IMR-90 (cell line): ENCODE results near the gene YBX1. TPM values are rescaled to one million over a fixed set of nuclear protein-coding genes. Genes with fewer than 3 reads are reported as not detected.

Experiments used
- ATAC-seq: fragments of 200-7000 bp; cut with Tn5 transposase; 2 replicates; pipeline ENCODE4 v1.9.1; 2020; ENCODE audit warnings: low read depth, mild to moderate bottlenecking, moderate library complexity
- BruUV-seq: library from RNA; stranded (reverse); fragments of 400-500 nt; replicated peaks from 2 replicates; lab custom pipeline; 2021; lab: Mats Ljungman, UMichigan
- CTCF ChIA-PET: fragments of 300-600 bp; formaldehyde crosslinking; extraction: SDS; loops from one replicate; lab custom pipeline; 2021; ENCODE audit warnings: antibody characterized with exemption; lab: Yijun Ruan, JAX
- POLR2A ChIA-PET: fragments of 300-600 bp; sonication (Branson Sonifier 250); formaldehyde crosslinking; loops from one replicate; lab custom pipeline; 2022; ENCODE audit warnings: antibody characterized with exemption; ENCODE audit not compliant: unreplicated experiment; lab: Charles Lee
- DNase-seq: peaks from one replicate; pipeline ENCODE4 v3.0.0; 2013
- H2AFZ ChIP-seq: replicated peaks from 2 replicates; pipeline ENCODE3; 2013; ENCODE audit warnings: low read length, mild to moderate bottlenecking; ENCODE audit not compliant: poor library complexity
- H2AK5ac ChIP-seq: 2 replicates; pipeline ENCODE4 v1.6.1; 2013; ENCODE audit warnings: low read depth, low read length, inconsistent platforms
- H2AK9ac ChIP-seq: replicated peaks from 2 replicates; pipeline ENCODE3; 2013; ENCODE audit warnings: mild to moderate bottlenecking, low read depth, low read length, moderate library complexity; ENCODE audit not compliant: poor library complexity
- H2BK120ac ChIP-seq: 2 replicates; pipeline ENCODE4 v1.6.1; 2013; ENCODE audit warnings: low read depth, low read length, inconsistent platforms
- H2BK15ac ChIP-seq: 3 replicates; pipeline ENCODE4 v1.6.1; 2013; ENCODE audit warnings: low read depth, low read length, inconsistent platforms
- H2BK20ac ChIP-seq: 2 replicates; pipeline ENCODE4 v1.6.1; 2013; ENCODE audit warnings: low read depth, mild to moderate bottlenecking, inconsistent platforms, low read length, moderate library complexity
- H2BK5ac ChIP-seq: 2 replicates; pipeline ENCODE4 v1.6.1; 2013; ENCODE audit warnings: mild to moderate bottlenecking, low read depth, low read length, inconsistent platforms; ENCODE audit not compliant: poor library complexity, severe bottlenecking
- H3K14ac ChIP-seq: replicated peaks from 2 replicates; pipeline ENCODE4 v1.6.1; 2013; ENCODE audit warnings: low read depth, low read length, inconsistent platforms
- H3K18ac ChIP-seq: 2 replicates; pipeline ENCODE4 v1.6.1; 2013; ENCODE audit warnings: low read depth, low read length, control low read depth
- H3K23ac ChIP-seq: 2 replicates; pipeline ENCODE4 v1.6.1; 2013; ENCODE audit warnings: low read depth, low read length, inconsistent platforms
- H3K27ac ChIP-seq: 2 replicates; pipeline ENCODE4 v1.5.1; 2013; ENCODE audit warnings: mild to moderate bottlenecking, control low read depth, low read length; ENCODE audit not compliant: insufficient read depth
- H3K27me3 ChIP-seq: 2 replicates; pipeline ENCODE4 v1.6.1; 2013; ENCODE audit warnings: low read length; ENCODE audit not compliant: control insufficient read depth, insufficient read depth
- H3K36me3 ChIP-seq: 2 replicates; pipeline ENCODE4 v1.6.1; 2013; ENCODE audit warnings: low read length, mixed read lengths; ENCODE audit not compliant: control insufficient read depth, insufficient read depth
- H3K4ac ChIP-seq: 2 replicates; pipeline ENCODE4 v1.6.1; 2013; ENCODE audit warnings: low read depth, low read length, inconsistent platforms
- H3K4me1 ChIP-seq: 2 replicates; pipeline ENCODE4 v1.6.1; 2013; ENCODE audit warnings: low read length, mixed read lengths; ENCODE audit not compliant: control insufficient read depth, insufficient read depth
- H3K4me2 ChIP-seq: 2 replicates; pipeline ENCODE4 v1.6.1; 2013; ENCODE audit warnings: low read depth, mild to moderate bottlenecking, control low read depth, low read length, moderate library complexity
- H3K4me3 ChIP-seq: 2 replicates; pipeline ENCODE4 v1.5.1; 2013; ENCODE audit warnings: low read depth, mild to moderate bottlenecking, control low read depth, low read length, moderate library complexity; ENCODE audit not compliant: insufficient read depth
- H3K56ac ChIP-seq: 2 replicates; pipeline ENCODE4 v1.6.1; 2013; ENCODE audit warnings: low read length, inconsistent platforms; ENCODE audit not compliant: insufficient read depth; ENCODE audit errors: extremely low read depth
- H3K79me1 ChIP-seq, 2 experiments: 2 replicates each; pipeline ENCODE4 v1.6.1; 2013; ENCODE audit warnings: low read length in 2 of 2, inconsistent platforms in 1 of 2, low read depth in 1 of 2
- H3K9ac ChIP-seq: 2 replicates; pipeline ENCODE4 v1.6.1; 2013; ENCODE audit warnings: low read depth, low read length, control low read depth
- H3K9me1 ChIP-seq: 2 replicates; pipeline ENCODE4 v1.6.1; 2013; ENCODE audit warnings: low read length, inconsistent platforms; ENCODE audit not compliant: insufficient read depth
- H3K9me3 ChIP-seq: 2 replicates; pipeline ENCODE4 v1.6.1; 2013; ENCODE audit warnings: low read length; ENCODE audit not compliant: control insufficient read depth, insufficient read depth
- H4K20me1 ChIP-seq: 2 replicates; pipeline ENCODE4 v1.6.1; 2013; ENCODE audit warnings: low read length, inconsistent platforms; ENCODE audit not compliant: insufficient read depth
- H4K5ac ChIP-seq: 2 replicates; pipeline ENCODE4 v1.6.1; 2013; ENCODE audit warnings: mild to moderate bottlenecking, low read depth, low read length, control low read depth
- H4K8ac ChIP-seq, 2 experiments: 2 replicates each; pipeline ENCODE4 v1.6.1; 2013; ENCODE audit warnings: low read depth in 2 of 2, low read length in 2 of 2, control low read depth in 1 of 2, inconsistent platforms in 1 of 2
- H4K91ac ChIP-seq: 2 replicates; pipeline ENCODE4 v1.6.1; 2013; ENCODE audit warnings: low read depth, low read length, inconsistent platforms; ENCODE audit not compliant: insufficient read depth
- SMC3 ChIP-seq: fragments of 150-350 bp; IDR thresholded peaks from 2 replicates; pipeline ENCODE4 v1.6.1; 2016; ENCODE audit warnings: low read depth, mild to moderate bottlenecking, antibody characterized with exemption, low read length, moderate library complexity
- WGBS, 2 experiments: methylation state at CpG; one replicate each; pipeline versions ENCODE4 v1.1.5 to v1.1.7; 2013; ENCODE audit warnings: missing lambda C conversion rate in 2 of 2; ENCODE audit not compliant: insufficient read length in 1 of 2; ENCODE audit errors: extremely low coverage in 2 of 2; 5-methylcytosine and 5-hydroxymethylcytosine counted together
- dilution Hi-C: fragments of 300-500 bp; cut with HindIII; formaldehyde crosslinking; loops from one replicate; pipeline ENCODE4 v1.14.3; 2018; ENCODE audit warnings: low sequenced_read_pairs; ENCODE audit not compliant: unreplicated experiment
- in situ Hi-C: fragments of 300-500 bp; cut with MboI; formaldehyde crosslinking; loops from 3 replicates; pipeline ENCODE4 v1.14.3; 2019; ENCODE audit warnings: low sequenced_read_pairs, inconsistent platforms, mixed read lengths
- intact Hi-C: fragments of 100-400 bp; cut with micrococcal nuclease; formaldehyde crosslinking; loops from 2 replicates; pipeline ENCODE4 v1.10.0; 2022
- polyA plus RNA-seq, 3 experiments: library from polyadenylated mRNA; depleted of rRNA; stranded (reverse); fragments of >200 nt; gene quantifications; 2 replicates each; pipeline ENCODE4 v1.2.3, GENCODE V29; 2012; ENCODE audit warnings: low replicate concordance in 1 of 3
- total RNA-seq: library from RNA; depleted of rRNA; stranded (reverse); fragments of >200 nt; gene quantifications from 2 replicates; pipeline ENCODE4 v1.2.3, GENCODE V29; 2012
- TF ChIP-seq, protein P1 (sequence below): fragments of 150-350 bp; IDR thresholded peaks from 2 replicates; pipeline ENCODE4 v1.6.1; 2017; ENCODE audit warnings: mild to moderate bottlenecking, antibody characterized with exemption, low read length, low read depth

The YBX1 gene
- total and polyA plus RNA-seq, 2 of the 4 experiments (the other 2 are of a cell fraction) = 605 to 843 TPM

GRCh38 chr1:42669936-42670335 lies 12.3 kb upstream of the YBX1 start:
- dilution Hi-C loops (no loop called here), intact Hi-C loops (no loop called here), in situ Hi-C loops (no loop called here)
- Histone ChIP-seq H2BK20ac (no peak overlapping the region), H3K4me2 (no peak overlapping the region), H2BK15ac (no peak overlapping the region), H3K79me1 (no peaks in the 10 kb centered on the region), H4K20me1 (no peaks in the 10 kb centered on the region), H3K9me1 (no peaks in the 10 kb centered on the region), H3K27me3 (no peaks in the 10 kb centered on the region), H4K5ac (no peak overlapping the region), H2AK9ac (no peak overlapping the region), H2BK5ac (no peak overlapping the region), H3K23ac (no peak overlapping the region), H4K8ac (no peak overlapping the region), H3K9ac (no peak overlapping the region), H3K4me3 (no peak overlapping the region), H2AK5ac (no peak overlapping the region), H3K9me3 (no peaks in the 10 kb centered on the region), H3K14ac (no peak overlapping the region), H2AFZ (no peak overlapping the region), H3K56ac (no peak overlapping the region), H4K91ac (no peak overlapping the region), H3K27ac (no peak overlapping the region), H3K36me3 (peaks cover 20% of the 10 kb centered on the region), H3K4ac (no peak overlapping the region), H3K18ac (no peak overlapping the region), H3K4me1 (no peaks in the 10 kb centered on the region), H2BK120ac (no peak overlapping the region)
- WGBS, 2 experiments = 100% methylated on average over 1 of the region's 3 CpGs; no CpG with 5 or more reads in 1 of the 2 experiments
- BruUV-seq = no TSS peak
- POLR2A ChIA-PET = interaction anchor here (0.7 to 1.2 kb wide), 2 partner anchors 12 to 516 kb away, joined by 4 to 13 read pairs; partner anchors contain the start of gene YBX1
- no peak for ATAC-seq
- DNase-seq = no peak
- TF ChIP-seq, protein P1, sequence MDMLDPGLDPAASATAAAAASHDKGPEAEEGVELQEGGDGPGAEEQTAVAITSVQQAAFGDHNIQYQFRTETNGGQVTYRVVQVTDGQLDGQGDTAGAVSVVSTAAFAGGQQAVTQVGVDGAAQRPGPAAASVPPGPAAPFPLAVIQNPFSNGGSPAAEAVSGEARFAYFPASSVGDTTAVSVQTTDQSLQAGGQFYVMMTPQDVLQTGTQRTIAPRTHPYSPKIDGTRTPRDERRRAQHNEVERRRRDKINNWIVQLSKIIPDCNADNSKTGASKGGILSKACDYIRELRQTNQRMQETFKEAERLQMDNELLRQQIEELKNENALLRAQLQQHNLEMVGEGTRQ = no peak
- TF ChIP-seq SMC3 = no peak
- CTCF ChIA-PET = interaction anchor here (0.6 kb wide), 1 partner anchor 10 kb away, joined by 3 read pairs; no protein-coding TSS in a partner anchor
